HepG2 (cell line): ENCODE measurements around the gene RPL4. TPM values are rescaled to one million over a fixed set of nuclear protein-coding genes. Genes with fewer than 3 reads are reported as not detected.
A peak's percentile ranks its signal among the peaks of the same experiment; 100 is the strongest.

Experiments used
- KLF11 ChIP-seq: IDR thresholded peaks from 2 replicates; pipeline ENCODE4 v1.6.1; 2016; ENCODE audit warnings: missing compliant biosample characterization
- KLF9 ChIP-seq: IDR thresholded peaks from 2 replicates; pipeline ENCODE4 v1.6.1; 2016; ENCODE audit warnings: low read depth
- MXD4 ChIP-seq: IDR thresholded peaks from 2 replicates; pipeline ENCODE4 v1.6.1; 2016; ENCODE audit warnings: mild to moderate bottlenecking, missing biosample characterization, missing genetic modification reagents
- NFIC ChIP-seq: IDR thresholded peaks from 2 replicates; pipeline ENCODE4 v1.6.1; 2012; ENCODE audit warnings: mild to moderate bottlenecking, low read length, inconsistent platforms
- REL ChIP-seq: sonication (generic); formaldehyde crosslinking; conservative IDR thresholded peaks from 2 replicates; pipeline ENCODE4 v1.8.0; 2022; ENCODE audit warnings: mild to moderate bottlenecking, missing genetic modification reagents, moderate library complexity
- ZEB1 ChIP-seq: IDR thresholded peaks from 2 replicates; pipeline ENCODE4 v1.6.1; 2012; ENCODE audit warnings: mild to moderate bottlenecking, low read depth, inconsistent platforms; ENCODE audit not compliant: insufficient replicate concordance
- ZNF10 ChIP-seq: sonication (generic); formaldehyde crosslinking; IDR thresholded peaks from 2 replicates; pipeline ENCODE4 v1.4.0; 2020; ENCODE audit warnings: mild to moderate bottlenecking, low read depth, missing genetic modification reagents, borderline replicate concordance
- ZNF20 ChIP-seq: sonication (generic); formaldehyde crosslinking; IDR thresholded peaks from 2 replicates; pipeline ENCODE4 v1.4.0; 2020; ENCODE audit warnings: mild to moderate bottlenecking, moderate library complexity, missing genetic modification reagents
- ZNF7 ChIP-seq: IDR thresholded peaks from 2 replicates; pipeline ENCODE4 v1.6.1; 2016; ENCODE audit warnings: missing biosample characterization, missing genetic modification reagents
- ZNF768 ChIP-seq: sonication (generic); formaldehyde crosslinking; IDR thresholded peaks from 2 replicates; pipeline ENCODE4 v1.4.0; 2020; ENCODE audit warnings: missing genetic modification reagents
- polyA plus RNA-seq, 8 experiments: library from polyadenylated mRNA; depleted of rRNA in 3 of 8; stranded (reverse) in 7 of 8; unstranded in 1 of 8; fragments of >200 nt; fragmentation: Illumina TruSeq in 4 of 8; extraction: Trizol in 4 of 8; gene quantifications; 2 replicates each; pipeline versions ENCODE4 v1.2.1 to v1.2.3, GENCODE V29; 2011 to 2016; ENCODE audit warnings: low read depth in 4 of 8, missing spikeins in 1 of 8, mixed read lengths in 1 of 8; ENCODE audit not compliant: insufficient read depth in 1 of 8
- total RNA-seq, 5 experiments: library from RNA; depleted of rRNA; stranded (reverse); fragments of >200 nt; fragmentation: Illumina TruSeq; extraction: Trizol; gene quantifications; 2 replicates each; pipeline ENCODE4 v1.2.3, GENCODE V29; 2016; ENCODE audit warnings: low read depth in 1 of 5
- TF ChIP-seq, protein P1 (sequence below): sonication (generic); formaldehyde crosslinking; IDR thresholded peaks from 2 replicates; pipeline ENCODE4 v1.5.0; 2020; ENCODE audit warnings: missing genetic modification reagents
- TF ChIP-seq, protein P2 (sequence below): IDR thresholded peaks from 2 replicates; pipeline ENCODE4 v1.6.1; 2016; ENCODE audit warnings: missing compliant biosample characterization, missing genetic modification reagents, borderline replicate concordance
- TF ChIP-seq, protein P3 (sequence below): sonication (generic); formaldehyde crosslinking; IDR thresholded peaks from 2 replicates; pipeline ENCODE4 v1.4.0; 2020; ENCODE audit warnings: low read depth, missing genetic modification reagents
- TF ChIP-seq, protein P4 (sequence below): sonication (generic); formaldehyde crosslinking; IDR thresholded peaks from one replicate; pipeline ENCODE4 v1.5.1; 2020; ENCODE audit warnings: mild to moderate bottlenecking, missing genetic modification reagents; ENCODE audit errors: not compliant biosample characterization

RPL4 gene
- total and polyA plus RNA-seq, 2 of the 13 experiments (the other 11 are each of a cell fraction or from before 2014, with no cell fraction given), result 3,630 to 3,960 TPM

DNA sequence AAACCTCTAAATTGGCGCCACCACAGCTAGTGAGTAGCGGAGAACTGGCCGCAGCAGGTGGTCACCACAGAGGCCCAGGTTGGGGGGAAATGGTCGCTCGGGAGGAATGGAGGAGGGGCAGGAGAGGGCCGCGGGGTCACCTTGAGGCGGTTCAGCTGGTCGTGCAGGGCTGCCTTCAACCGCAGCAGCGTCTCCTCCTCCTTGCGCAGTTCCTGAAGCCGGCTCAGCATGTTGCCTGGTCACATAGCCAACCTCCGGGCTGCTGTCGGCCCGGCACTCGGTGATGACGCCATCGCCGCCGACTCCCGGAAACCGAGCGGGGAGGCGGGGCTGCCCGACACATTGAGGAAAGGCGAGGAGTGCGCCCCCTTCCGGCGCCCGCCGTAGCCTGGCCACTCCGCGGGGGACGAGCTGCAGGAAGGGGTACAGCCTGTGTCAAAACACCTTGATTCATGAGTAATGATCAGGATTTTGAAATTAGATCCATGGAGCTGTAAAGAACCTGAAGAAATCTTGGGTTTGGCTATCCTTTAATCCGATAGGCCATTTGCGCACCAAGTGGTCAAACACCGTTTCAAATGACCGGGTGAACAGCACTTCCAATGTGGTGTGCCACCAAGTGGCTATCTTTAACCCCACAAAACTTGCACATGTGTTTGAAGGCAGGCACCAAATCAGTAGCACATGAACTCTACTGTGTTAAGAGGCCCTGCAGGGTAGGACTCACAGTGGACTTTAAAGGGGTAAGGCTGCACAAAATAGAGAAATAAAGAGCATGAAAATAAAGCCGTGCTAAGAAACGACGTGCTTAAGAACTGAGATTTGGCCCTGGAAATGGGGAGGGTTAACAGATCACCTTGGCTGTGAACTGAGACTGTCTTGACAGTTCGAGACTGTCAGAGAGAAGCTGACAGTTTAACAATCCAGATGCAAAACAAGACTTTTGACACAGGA, 6.9 kb downstream of the RPL4 start, which contains the start of gene SNAPC5 (continued):
- TF ChIP-seq, protein P1, sequence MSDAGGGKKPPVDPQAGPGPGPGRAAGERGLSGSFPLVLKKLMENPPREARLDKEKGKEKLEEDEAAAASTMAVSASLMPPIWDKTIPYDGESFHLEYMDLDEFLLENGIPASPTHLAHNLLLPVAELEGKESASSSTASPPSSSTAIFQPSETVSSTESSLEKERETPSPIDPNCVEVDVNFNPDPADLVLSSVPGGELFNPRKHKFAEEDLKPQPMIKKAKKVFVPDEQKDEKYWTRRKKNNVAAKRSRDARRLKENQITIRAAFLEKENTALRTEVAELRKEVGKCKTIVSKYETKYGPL (CRISPR knock-in tag), result no peak
- peak; percentile 72; the same call in 1 of the 2 replicates for TF ChIP-seq KLF11 (CRISPR knock-in tag)
- TF ChIP-seq KLF9, result no peak
- TF ChIP-seq NFIC, result no peak
- no peak for TF ChIP-seq ZNF10
- TF ChIP-seq REL, result no peak
- TF ChIP-seq ZNF20 (CRISPR knock-in tag), result no peak
- TF ChIP-seq, protein P2, sequence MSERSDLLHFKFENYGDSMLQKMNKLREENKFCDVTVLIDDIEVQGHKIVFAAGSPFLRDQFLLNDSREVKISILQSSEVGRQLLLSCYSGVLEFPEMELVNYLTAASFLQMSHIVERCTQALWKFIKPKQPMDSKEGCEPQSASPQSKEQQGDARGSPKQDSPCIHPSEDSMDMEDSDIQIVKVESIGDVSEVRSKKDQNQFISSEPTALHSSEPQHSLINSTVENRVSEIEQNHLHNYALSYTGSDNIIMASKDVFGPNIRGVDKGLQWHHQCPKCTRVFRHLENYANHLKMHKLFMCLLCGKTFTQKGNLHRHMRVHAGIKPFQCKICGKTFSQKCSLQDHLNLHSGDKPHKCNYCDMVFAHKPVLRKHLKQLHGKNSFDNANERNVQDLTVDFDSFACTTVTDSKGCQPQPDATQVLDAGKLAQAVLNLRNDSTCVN, result no peak; the same call in 1 of the 2 replicates
- TF ChIP-seq ZNF768 (CRISPR knock-in tag), result peak; percentile 72; the same call in 1 of the 2 replicates
- TF ChIP-seq, protein P3, sequence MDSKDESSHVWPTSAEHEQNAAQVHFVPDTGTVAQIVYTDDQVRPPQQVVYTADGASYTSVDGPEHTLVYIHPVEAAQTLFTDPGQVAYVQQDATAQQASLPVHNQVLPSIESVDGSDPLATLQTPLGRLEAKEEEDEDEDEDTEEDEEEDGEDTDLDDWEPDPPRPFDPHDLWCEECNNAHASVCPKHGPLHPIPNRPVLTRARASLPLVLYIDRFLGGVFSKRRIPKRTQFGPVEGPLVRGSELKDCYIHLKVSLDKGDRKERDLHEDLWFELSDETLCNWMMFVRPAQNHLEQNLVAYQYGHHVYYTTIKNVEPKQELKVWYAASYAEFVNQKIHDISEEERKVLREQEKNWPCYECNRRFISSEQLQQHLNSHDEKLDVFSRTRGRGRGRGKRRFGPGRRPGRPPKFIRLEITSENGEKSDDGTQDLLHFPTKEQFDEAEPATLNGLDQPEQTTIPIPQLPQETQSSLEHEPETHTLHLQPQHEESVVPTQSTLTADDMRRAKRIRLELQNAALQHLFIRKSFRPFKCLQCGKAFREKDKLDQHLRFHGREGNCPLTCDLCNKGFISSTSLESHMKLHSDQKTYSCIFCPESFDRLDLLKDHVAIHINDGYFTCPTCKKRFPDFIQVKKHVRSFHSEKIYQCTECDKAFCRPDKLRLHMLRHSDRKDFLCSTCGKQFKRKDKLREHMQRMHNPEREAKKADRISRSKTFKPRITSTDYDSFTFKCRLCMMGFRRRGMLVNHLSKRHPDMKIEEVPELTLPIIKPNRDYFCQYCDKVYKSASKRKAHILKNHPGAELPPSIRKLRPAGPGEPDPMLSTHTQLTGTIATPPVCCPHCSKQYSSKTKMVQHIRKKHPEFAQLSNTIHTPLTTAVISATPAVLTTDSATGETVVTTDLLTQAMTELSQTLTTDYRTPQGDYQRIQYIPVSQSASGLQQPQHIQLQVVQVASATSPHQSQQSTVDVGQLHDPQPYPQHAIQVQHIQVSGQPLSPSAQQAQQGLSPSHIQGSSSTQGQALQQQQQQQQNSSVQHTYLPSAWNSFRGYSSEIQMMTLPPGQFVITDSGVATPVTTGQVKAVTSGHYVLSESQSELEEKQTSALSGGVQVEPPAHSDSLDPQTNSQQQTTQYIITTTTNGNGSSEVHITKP (CRISPR knock-in tag), result peak; percentile 72; the same call in 1 of the 2 replicates
- TF ChIP-seq, protein P4, sequence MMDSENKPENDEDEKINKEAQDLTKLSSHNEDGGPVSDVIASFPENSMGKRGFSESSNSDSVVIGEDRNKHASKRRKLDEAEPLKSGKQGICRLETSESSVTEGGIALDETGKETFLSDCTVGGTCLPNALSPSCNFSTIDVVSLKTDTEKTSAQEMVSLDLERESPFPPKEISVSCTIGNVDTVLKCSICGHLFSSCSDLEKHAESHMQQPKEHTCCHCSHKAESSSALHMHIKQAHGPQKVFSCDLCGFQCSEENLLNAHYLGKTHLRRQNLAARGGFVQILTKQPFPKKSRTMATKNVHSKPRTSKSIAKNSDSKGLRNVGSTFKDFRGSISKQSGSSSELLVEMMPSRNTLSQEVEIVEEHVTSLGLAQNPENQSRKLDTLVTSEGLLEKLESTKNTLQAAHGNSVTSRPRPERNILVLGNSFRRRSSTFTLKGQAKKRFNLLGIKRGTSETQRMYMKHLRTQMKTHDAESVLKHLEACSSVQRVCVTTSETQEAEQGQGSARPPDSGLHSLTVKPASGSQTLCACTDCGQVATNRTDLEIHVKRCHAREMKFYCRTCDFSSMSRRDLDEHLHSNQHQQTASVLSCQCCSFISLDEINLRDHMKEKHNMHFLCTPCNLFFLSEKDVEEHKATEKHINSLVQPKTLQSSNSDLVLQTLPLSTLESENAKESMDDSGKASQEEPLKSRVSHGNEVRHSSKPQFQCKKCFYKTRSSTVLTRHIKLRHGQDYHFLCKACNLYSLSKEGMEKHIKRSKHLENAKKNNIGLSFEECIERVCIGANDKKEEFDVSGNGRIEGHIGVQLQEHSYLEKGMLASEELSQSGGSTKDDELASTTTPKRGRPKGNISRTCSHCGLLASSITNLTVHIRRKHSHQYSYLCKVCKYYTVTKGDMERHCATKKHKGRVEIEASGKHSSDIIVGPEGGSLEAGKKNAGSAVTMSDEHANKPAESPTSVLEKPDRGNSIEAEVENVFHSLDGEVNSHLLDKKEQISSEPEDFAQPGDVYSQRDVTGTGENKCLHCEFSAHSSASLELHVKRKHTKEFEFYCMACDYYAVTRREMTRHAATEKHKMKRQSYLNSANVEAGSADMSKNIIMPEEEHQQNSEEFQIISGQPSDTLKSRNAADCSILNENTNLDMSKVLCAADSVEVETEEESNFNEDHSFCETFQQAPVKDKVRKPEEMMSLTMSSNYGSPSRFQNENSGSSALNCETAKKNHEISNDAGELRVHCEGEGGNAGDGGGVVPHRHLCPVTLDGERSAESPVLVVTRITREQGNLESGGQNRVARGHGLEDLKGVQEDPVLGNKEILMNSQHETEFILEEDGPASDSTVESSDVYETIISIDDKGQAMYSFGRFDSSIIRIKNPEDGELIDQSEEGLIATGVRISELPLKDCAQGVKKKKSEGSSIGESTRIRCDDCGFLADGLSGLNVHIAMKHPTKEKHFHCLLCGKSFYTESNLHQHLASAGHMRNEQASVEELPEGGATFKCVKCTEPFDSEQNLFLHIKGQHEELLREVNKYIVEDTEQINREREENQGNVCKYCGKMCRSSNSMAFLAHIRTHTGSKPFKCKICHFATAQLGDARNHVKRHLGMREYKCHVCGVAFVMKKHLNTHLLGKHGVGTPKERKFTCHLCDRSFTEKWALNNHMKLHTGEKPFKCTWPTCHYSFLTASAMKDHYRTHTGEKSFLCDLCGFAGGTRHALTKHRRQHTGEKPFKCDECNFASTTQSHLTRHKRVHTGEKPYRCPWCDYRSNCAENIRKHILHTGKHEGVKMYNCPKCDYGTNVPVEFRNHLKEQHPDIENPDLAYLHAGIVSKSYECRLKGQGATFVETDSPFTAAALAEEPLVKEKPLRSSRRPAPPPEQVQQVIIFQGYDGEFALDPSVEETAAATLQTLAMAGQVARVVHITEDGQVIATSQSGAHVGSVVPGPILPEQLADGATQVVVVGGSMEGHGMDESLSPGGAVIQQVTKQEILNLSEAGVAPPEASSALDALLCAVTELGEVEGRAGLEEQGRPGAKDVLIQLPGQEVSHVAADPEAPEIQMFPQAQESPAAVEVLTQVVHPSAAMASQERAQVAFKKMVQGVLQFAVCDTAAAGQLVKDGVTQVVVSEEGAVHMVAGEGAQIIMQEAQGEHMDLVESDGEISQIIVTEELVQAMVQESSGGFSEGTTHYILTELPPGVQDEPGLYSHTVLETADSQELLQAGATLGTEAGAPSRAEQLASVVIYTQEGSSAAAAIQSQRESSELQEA (CRISPR knock-in tag), result peak; percentile 29
- TF ChIP-seq ZEB1, result no peak
- peak; percentile 94 for TF ChIP-seq MXD4 (CRISPR knock-in tag)
- TF ChIP-seq ZNF7, result no peak
